SK-N-SH (cell line): Measurements from ENCODE around the gene LLGL1. TPM values are rescaled to one million over a fixed set of nuclear protein-coding genes. Genes with fewer than 3 reads are reported as not detected.

Source experiments
- CTCF ChIA-PET: fragments of 300-600, 350-600 bp; formaldehyde crosslinking; extraction: SDS; loops from one replicate; lab custom pipeline; 2021; lab: Yijun Ruan, JAX
- POLR2A ChIA-PET: fragments of 350-600 bp; sonication (Branson Sonifier 250); formaldehyde crosslinking; extraction: SDS; loops from one replicate; lab custom pipeline; 2020; ENCODE audit warnings: antibody characterized with exemption, inconsistent platforms; lab: Yijun Ruan, JAX
- DNase-seq: peaks from one replicate; pipeline ENCODE4 v3.0.0; 2012
- H2AFZ ChIP-seq: fragments of 200-600 bp; sonication (generic); 2 replicates; pipeline ENCODE4 v1.8.1; 2016; ENCODE audit warnings: antibody characterized with exemption, mild to moderate bottlenecking, low read depth
- H3F3A ChIP-seq: fragments of 200-600 bp; sonication (generic); replicated peaks from 2 replicates; pipeline ENCODE3; 2016; ENCODE audit warnings: antibody characterized with exemption, mild to moderate bottlenecking; ENCODE audit not compliant: insufficient read depth
- H3K27ac ChIP-seq, 2 experiments: fragments of 200-500 bp in 1 of 2; fragments of 200-600 bp in 1 of 2; sonication (Bioruptor generic) in 1 of 2; sonication (generic), shearing (Covaris generic) in 1 of 2; 2 replicates each; pipeline versions ENCODE4 v1.5.1 to v1.6.1; 2014 to 2016; ENCODE audit warnings: low read depth in 2 of 2, inconsistent platforms in 1 of 2, low read length in 1 of 2, mild to moderate bottlenecking in 1 of 2, mixed read lengths in 1 of 2
- H3K27me3 ChIP-seq: fragments of 200-600 bp; sonication (generic), shearing (Covaris generic); 2 replicates; pipeline ENCODE4 v1.6.1; 2016; ENCODE audit warnings: mixed run types; ENCODE audit not compliant: insufficient read depth
- H3K36me3 ChIP-seq, 2 experiments: fragments of 200-500 bp in 1 of 2; fragments of 200-600 bp in 1 of 2; sonication (Bioruptor generic) in 1 of 2; sonication (generic) in 1 of 2; replicated peaks in 1 of 2; 2 replicates each; pipeline versions ENCODE3 to v1.5.1; 2014 to 2016; ENCODE audit warnings: low read length in 1 of 2, mild to moderate bottlenecking in 1 of 2; ENCODE audit not compliant: insufficient read depth in 2 of 2, control insufficient read depth in 1 of 2
- H3K4me1 ChIP-seq, 2 experiments: fragments of 200-500 bp in 1 of 2; fragments of 200-600 bp in 1 of 2; sonication (Bioruptor generic) in 1 of 2; sonication (generic), shearing (Covaris generic) in 1 of 2; 2 replicates each; pipeline versions ENCODE4 v1.5.1 to v1.6.1; 2014 to 2016; ENCODE audit warnings: low read depth in 1 of 2, low read length in 1 of 2, mixed run types in 1 of 2; ENCODE audit not compliant: insufficient read depth in 2 of 2, control insufficient read depth in 1 of 2
- H3K4me2 ChIP-seq: fragments of 200-600 bp; sonication (generic), shearing (Covaris generic); 2 replicates; pipeline ENCODE4 v1.6.1; 2017; ENCODE audit warnings: mixed run types
- H3K4me3 ChIP-seq, 2 experiments: fragments of 200-500 bp in 1 of 2; fragments of 200-600 bp in 1 of 2; sonication (Bioruptor generic) in 1 of 2; sonication (generic), shearing (Covaris generic) in 1 of 2; 2 replicates each; pipeline versions ENCODE4 v1.5.1 to v1.8.1; 2014 to 2016; ENCODE audit warnings: low read depth in 2 of 2, inconsistent platforms in 1 of 2, low read length in 1 of 2, mild to moderate bottlenecking in 1 of 2, mixed read lengths in 1 of 2, moderate library complexity in 1 of 2
- H3K79me2 ChIP-seq: fragments of 200-600 bp; sonication (generic); 2 replicates; pipeline ENCODE4 v1.8.1; 2017; ENCODE audit warnings: mild to moderate bottlenecking; ENCODE audit not compliant: insufficient read depth
- H3K9ac ChIP-seq: fragments of 200-600 bp; sonication (generic); 2 replicates; pipeline ENCODE4 v1.6.1; 2017; ENCODE audit warnings: mixed run types
- H3K9me2 ChIP-seq: fragments of 200-600 bp; sonication (generic); 2 replicates; pipeline ENCODE4 v1.6.1; 2017; ENCODE audit warnings: mixed run types
- H3K9me3 ChIP-seq: fragments of 200-600 bp; sonication (generic); 2 replicates; pipeline ENCODE4 v1.6.1; 2017; ENCODE audit warnings: mixed run types, mild to moderate bottlenecking, moderate library complexity
- H4K20me1 ChIP-seq: fragments of 200-600 bp; sonication (generic); 2 replicates; pipeline ENCODE4 v1.6.1; 2017; ENCODE audit warnings: mild to moderate bottlenecking, mixed run types; ENCODE audit not compliant: insufficient read depth
- CHD2 ChIP-seq: fragments of 150-350 bp; IDR thresholded peaks from 2 replicates; pipeline ENCODE4 v1.6.1; 2018; ENCODE audit warnings: low read length; ENCODE audit not compliant: partially characterized antibody
- CTCF ChIP-seq: fragments of 200-600 bp; sonication (generic); IDR thresholded peaks from 2 replicates; pipeline ENCODE4 v1.6.1; 2017; ENCODE audit warnings: antibody characterized with exemption, mild to moderate bottlenecking, moderate library complexity
- ELF1 ChIP-seq: IDR thresholded peaks from 2 replicates; pipeline ENCODE4 v1.4.0; 2012
- EP300 ChIP-seq, 2 experiments: IDR thresholded peaks; 2 replicates each; pipeline versions ENCODE4 v1.4.0 to v1.6.1; 2012; ENCODE audit warnings: borderline replicate concordance in 1 of 2, low read depth in 1 of 2, low read length in 1 of 2
- EZH2phosphoT487 ChIP-seq: fragments of 200-600 bp; sonication (generic); IDR thresholded peaks from 2 replicates; pipeline ENCODE4 v1.6.1; 2017; ENCODE audit warnings: low read depth, mixed run types, mild to moderate bottlenecking, antibody characterized with exemption, moderate library complexity, borderline replicate concordance
- FOSL2 ChIP-seq: IDR thresholded peaks from 2 replicates; pipeline ENCODE4 v1.4.0; 2012; ENCODE audit warnings: low read depth, mild to moderate bottlenecking, moderate library complexity, borderline replicate concordance
- FOXM1 ChIP-seq: IDR thresholded peaks from 2 replicates; pipeline ENCODE4 v1.4.0; 2012; ENCODE audit warnings: low read depth, mild to moderate bottlenecking
- MAX ChIP-seq: IDR thresholded peaks from 2 replicates; pipeline ENCODE4 v1.4.0; 2012; ENCODE audit warnings: low read depth
- MXI1 ChIP-seq: IDR thresholded peaks from 2 replicates; pipeline ENCODE4 v1.6.1; 2012; ENCODE audit warnings: mild to moderate bottlenecking, low read depth, low read length, improper control_type of control experiment
- NFIC ChIP-seq: IDR thresholded peaks from 2 replicates; pipeline ENCODE4 v1.4.0; 2012; ENCODE audit warnings: borderline replicate concordance
- NRF1 ChIP-seq: IDR thresholded peaks from 2 replicates; pipeline ENCODE4 v1.6.1; 2012; ENCODE audit warnings: low read depth, mild to moderate bottlenecking, low read length
- PBX3 ChIP-seq: IDR thresholded peaks from 2 replicates; pipeline ENCODE4; 2012
- RAD21 ChIP-seq: IDR thresholded peaks from 2 replicates; pipeline ENCODE4 v1.6.1; 2012; ENCODE audit warnings: mild to moderate bottlenecking, low read length
- RCOR1 ChIP-seq: fragments of 150-350 bp; IDR thresholded peaks from 2 replicates; pipeline ENCODE4 v1.6.1; 2017; ENCODE audit warnings: antibody characterized with exemption, low read length
- REST ChIP-seq: IDR thresholded peaks from 2 replicates; pipeline ENCODE4 v1.6.1; 2012; ENCODE audit warnings: mild to moderate bottlenecking, low read depth, low read length, moderate library complexity
- RFX5 ChIP-seq: IDR thresholded peaks from 2 replicates; pipeline ENCODE4 v1.6.1; 2012; ENCODE audit warnings: mild to moderate bottlenecking, improper control_type of control experiment, low read length
- SMC3 ChIP-seq: IDR thresholded peaks from 2 replicates; pipeline ENCODE4 v1.6.1; 2012; ENCODE audit warnings: low read depth, low read length, improper control_type of control experiment
- USF1 ChIP-seq: IDR thresholded peaks from 2 replicates; pipeline ENCODE4 v1.4.0; 2012; ENCODE audit warnings: low read depth, borderline replicate concordance
- USF2 ChIP-seq: fragments of 150-350 bp; IDR thresholded peaks from 2 replicates; pipeline ENCODE4 v1.6.1; 2017; ENCODE audit warnings: antibody characterized with exemption, low read length, low read depth, borderline replicate concordance
- polyA plus RNA-seq, 3 experiments: library from polyadenylated mRNA; depleted of rRNA; stranded (reverse); fragments of >200 nt; gene quantifications; 2 replicates each; pipeline ENCODE4 v1.2.3, GENCODE V29; 2012

The LLGL1 gene
- polyA plus RNA-seq, 1 of the 3 experiments (the other 2 are of a cell fraction): 31.4 TPM

- no peak for TF ChIP-seq RCOR1
- TF ChIP-seq MXI1: no peak
- no peak for TF ChIP-seq NRF1
- no peak for TF ChIP-seq USF1
- no peak for TF ChIP-seq PBX3
Observed at GRCh38 chr17:18176176-18176575, 49.3 kb upstream of the LLGL1 start (continued).

- Histone ChIP-seq H3K9me2 (no peaks in the 10 kb centered on the region), H4K20me1 (no peaks in the 10 kb centered on the region), H3K9ac (no peak overlapping the region), H3K36me3 (no peaks in the 10 kb centered on the region), H3F3A (peaks cover 7% of the 10 kb centered on the region), H3K4me1 (peaks cover 1 to 2% of the 10 kb centered on the region in 2 experiments; a peak in 1 of 4 replicates), H3K27ac (no peak overlapping the region), H3K4me3 (no peak overlapping the region), H3K79me2 (no peaks in the 10 kb centered on the region), H3K9me3 (no peaks in the 10 kb centered on the region), H2AFZ (no peak overlapping the region), H3K27me3 (no peaks in the 10 kb centered on the region), H3K4me2 (no peak overlapping the region)
- TF ChIP-seq RFX5: no peak
- no peak for TF ChIP-seq CTCF
- no peak for TF ChIP-seq CHD2
- no peak for TF ChIP-seq REST
- TF ChIP-seq NRF1: no peak
- no peak for TF ChIP-seq ELF1
- TF ChIP-seq MXI1: no peak
- TF ChIP-seq USF2: no peak
- no peak for TF ChIP-seq SMC3
- no peak for TF ChIP-seq NFIC
- TF ChIP-seq EP300 (IDR thresholded peaks at IDR 0.05; ENCODE audit: borderline replicate concordance in 1 of 2, low read depth in 1 of 2, low read length in 1 of 2): no peak
- TF ChIP-seq EZH2phosphoT487: no peak
- TF ChIP-seq MAX: no peak
- TF ChIP-seq FOSL2: no peak
- no peak for TF ChIP-seq PBX3
- TF ChIP-seq RAD21: no peak
- no peak for TF ChIP-seq FOXM1
- ChIA-PET POLR2A (no interaction called here), CTCF (interaction anchor here (1.0 to 1.2 kb wide), 2 partner anchors 13 to 56 kb away, joined by 3 read pairs; no protein-coding TSS in a partner anchor)
- DNase-seq: no peak
Observed at GRCh38 chr17:18177133-18177532, 48.3 kb upstream of the LLGL1 start.
